H1 (cell line): ENCODE measurements around the gene KRR1. TPM values are rescaled to one million over a fixed set of nuclear protein-coding genes. Genes with fewer than 3 reads are reported as not detected.

Experiments
- EP300 ChIP-seq, 2 experiments: IDR thresholded peaks; 1 replicate in 1 of 2; 2 replicates in 1 of 2; pipeline ENCODE4 v1.6.1; 2011 to 2012; ENCODE audit warnings: low read depth in 2 of 2, low read length in 2 of 2, mild to moderate bottlenecking in 2 of 2, borderline replicate concordance in 1 of 2, inconsistent platforms in 1 of 2, moderate library complexity in 1 of 2
- SAP30 ChIP-seq: fragments of 300-600 bp; sonication (generic); IDR thresholded peaks from 2 replicates; pipeline ENCODE4 v1.7.1; 2012; ENCODE audit warnings: low read length, moderate library complexity, mild to moderate bottlenecking, inconsistent platforms; ENCODE audit not compliant: insufficient read depth, insufficient replicate concordance
- polyA plus RNA-seq, 7 experiments: library from polyadenylated mRNA; depleted of rRNA in 3 of 7; stranded (reverse) in 5 of 7; unstranded in 2 of 7; fragments of >200 nt in 5 of 7; fragments of 200-250 nt in 2 of 7; gene quantifications; 1 replicate in 5 of 7; 2 replicates in 1 of 7; 4 replicates in 1 of 7; pipeline versions ENCODE4 v1.2.1 to v1.2.3, GENCODE V29; 2011 to 2013; ENCODE audit warnings: missing spikeins in 2 of 7, mixed read lengths in 2 of 7
- total RNA-seq: library from RNA; stranded (reverse); fragmentation: NEBNext Ultra II Directional; extraction: Animal tissue kit (Norgen Biotek cat#: 25700); gene quantifications from 2 replicates; pipeline ENCODE4 v1.2.1, GENCODE V29; 2021
- TF ChIP-seq, protein P1 (sequence below): fragments of 300-600 bp; sonication (generic); IDR thresholded peaks from 2 replicates; pipeline ENCODE4 v1.7.1; 2012; ENCODE audit warnings: low read length, moderate library complexity, mild to moderate bottlenecking, inconsistent platforms; ENCODE audit not compliant: insufficient replicate concordance

The KRR1 gene
- total and polyA plus RNA-seq, 2 of the 8 experiments (the other 6 are each of a cell fraction or from before 2014, with no cell fraction given) = 6.1 to 80.1 TPM

GRCh38 chr12:75444429-75445136, 66.8 kb downstream of the KRR1 start (continued):
- TF ChIP-seq, protein P1, sequence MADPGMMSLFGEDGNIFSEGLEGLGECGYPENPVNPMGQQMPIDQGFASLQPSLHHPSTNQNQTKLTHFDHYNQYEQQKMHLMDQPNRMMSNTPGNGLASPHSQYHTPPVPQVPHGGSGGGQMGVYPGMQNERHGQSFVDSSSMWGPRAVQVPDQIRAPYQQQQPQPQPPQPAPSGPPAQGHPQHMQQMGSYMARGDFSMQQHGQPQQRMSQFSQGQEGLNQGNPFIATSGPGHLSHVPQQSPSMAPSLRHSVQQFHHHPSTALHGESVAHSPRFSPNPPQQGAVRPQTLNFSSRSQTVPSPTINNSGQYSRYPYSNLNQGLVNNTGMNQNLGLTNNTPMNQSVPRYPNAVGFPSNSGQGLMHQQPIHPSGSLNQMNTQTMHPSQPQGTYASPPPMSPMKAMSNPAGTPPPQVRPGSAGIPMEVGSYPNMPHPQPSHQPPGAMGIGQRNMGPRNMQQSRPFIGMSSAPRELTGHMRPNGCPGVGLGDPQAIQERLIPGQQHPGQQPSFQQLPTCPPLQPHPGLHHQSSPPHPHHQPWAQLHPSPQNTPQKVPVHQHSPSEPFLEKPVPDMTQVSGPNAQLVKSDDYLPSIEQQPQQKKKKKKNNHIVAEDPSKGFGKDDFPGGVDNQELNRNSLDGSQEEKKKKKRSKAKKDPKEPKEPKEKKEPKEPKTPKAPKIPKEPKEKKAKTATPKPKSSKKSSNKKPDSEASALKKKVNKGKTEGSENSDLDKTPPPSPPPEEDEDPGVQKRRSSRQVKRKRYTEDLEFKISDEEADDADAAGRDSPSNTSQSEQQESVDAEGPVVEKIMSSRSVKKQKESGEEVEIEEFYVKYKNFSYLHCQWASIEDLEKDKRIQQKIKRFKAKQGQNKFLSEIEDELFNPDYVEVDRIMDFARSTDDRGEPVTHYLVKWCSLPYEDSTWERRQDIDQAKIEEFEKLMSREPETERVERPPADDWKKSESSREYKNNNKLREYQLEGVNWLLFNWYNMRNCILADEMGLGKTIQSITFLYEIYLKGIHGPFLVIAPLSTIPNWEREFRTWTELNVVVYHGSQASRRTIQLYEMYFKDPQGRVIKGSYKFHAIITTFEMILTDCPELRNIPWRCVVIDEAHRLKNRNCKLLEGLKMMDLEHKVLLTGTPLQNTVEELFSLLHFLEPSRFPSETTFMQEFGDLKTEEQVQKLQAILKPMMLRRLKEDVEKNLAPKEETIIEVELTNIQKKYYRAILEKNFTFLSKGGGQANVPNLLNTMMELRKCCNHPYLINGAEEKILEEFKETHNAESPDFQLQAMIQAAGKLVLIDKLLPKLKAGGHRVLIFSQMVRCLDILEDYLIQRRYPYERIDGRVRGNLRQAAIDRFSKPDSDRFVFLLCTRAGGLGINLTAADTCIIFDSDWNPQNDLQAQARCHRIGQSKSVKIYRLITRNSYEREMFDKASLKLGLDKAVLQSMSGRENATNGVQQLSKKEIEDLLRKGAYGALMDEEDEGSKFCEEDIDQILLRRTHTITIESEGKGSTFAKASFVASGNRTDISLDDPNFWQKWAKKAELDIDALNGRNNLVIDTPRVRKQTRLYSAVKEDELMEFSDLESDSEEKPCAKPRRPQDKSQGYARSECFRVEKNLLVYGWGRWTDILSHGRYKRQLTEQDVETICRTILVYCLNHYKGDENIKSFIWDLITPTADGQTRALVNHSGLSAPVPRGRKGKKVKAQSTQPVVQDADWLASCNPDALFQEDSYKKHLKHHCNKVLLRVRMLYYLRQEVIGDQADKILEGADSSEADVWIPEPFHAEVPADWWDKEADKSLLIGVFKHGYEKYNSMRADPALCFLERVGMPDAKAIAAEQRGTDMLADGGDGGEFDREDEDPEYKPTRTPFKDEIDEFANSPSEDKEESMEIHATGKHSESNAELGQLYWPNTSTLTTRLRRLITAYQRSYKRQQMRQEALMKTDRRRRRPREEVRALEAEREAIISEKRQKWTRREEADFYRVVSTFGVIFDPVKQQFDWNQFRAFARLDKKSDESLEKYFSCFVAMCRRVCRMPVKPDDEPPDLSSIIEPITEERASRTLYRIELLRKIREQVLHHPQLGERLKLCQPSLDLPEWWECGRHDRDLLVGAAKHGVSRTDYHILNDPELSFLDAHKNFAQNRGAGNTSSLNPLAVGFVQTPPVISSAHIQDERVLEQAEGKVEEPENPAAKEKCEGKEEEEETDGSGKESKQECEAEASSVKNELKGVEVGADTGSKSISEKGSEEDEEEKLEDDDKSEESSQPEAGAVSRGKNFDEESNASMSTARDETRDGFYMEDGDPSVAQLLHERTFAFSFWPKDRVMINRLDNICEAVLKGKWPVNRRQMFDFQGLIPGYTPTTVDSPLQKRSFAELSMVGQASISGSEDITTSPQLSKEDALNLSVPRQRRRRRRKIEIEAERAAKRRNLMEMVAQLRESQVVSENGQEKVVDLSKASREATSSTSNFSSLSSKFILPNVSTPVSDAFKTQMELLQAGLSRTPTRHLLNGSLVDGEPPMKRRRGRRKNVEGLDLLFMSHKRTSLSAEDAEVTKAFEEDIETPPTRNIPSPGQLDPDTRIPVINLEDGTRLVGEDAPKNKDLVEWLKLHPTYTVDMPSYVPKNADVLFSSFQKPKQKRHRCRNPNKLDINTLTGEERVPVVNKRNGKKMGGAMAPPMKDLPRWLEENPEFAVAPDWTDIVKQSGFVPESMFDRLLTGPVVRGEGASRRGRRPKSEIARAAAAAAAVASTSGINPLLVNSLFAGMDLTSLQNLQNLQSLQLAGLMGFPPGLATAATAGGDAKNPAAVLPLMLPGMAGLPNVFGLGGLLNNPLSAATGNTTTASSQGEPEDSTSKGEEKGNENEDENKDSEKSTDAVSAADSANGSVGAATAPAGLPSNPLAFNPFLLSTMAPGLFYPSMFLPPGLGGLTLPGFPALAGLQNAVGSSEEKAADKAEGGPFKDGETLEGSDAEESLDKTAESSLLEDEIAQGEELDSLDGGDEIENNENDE = no peak
- no peak for TF ChIP-seq SAP30
- TF ChIP-seq EP300 (IDR thresholded peaks at IDR 0.05; ENCODE audit: borderline replicate concordance in 1 of 2, low read depth in 2 of 2, low read length in 2 of 2) = no peak
